ENCODE measurements around the gene IFI16.

GRCh38 chr1:158972841-158973240, 36.9 kb upstream of the IFI16 start:
- TF ChIP-seq EZH2phosphoT487 (IDR thresholded peaks at IDR 0.05; ENCODE audit: low read length) (no peak), CTCF (IDR thresholded peaks at IDR 0.05; ENCODE audit: low read length) (peak; percentile 40)
